Activated CD4-positive, CD25-positive, alpha-beta regulatory T cell treated with anti-CD3 and anti-CD28 coated beads, Interleukin-2, amount 50 U/mL, for 24 hours (primary cell): Measurements from ENCODE around the gene UBAP2.

Source experiments
- ATAC-seq, 2 donors: fragments of 150-1000 bp; cut with Tn5 transposase; one replicate each; pipeline ENCODE4 v1.10.0; 2021; ENCODE audit warnings: mild to moderate bottlenecking in 1 of 2, moderate library complexity in 1 of 2

UBAP2 gene

GRCh38 chr9:34048727-34049629, at the start of gene UBAP2:
TSS of gene UBAP2 (minus strand) at chr9:34048887. CDS start at chr9:34017148, 31,739 bp downstream.
- ATAC-seq = peak; percentile 87 to 88

- no peak for ATAC-seq
Observed at GRCh38 chr9:34098307-34098706, 49.6 kb upstream of the UBAP2 start.

- ATAC-seq = no peak
Observed at GRCh38 chr9:34097865-34098264, 49.2 kb upstream of the UBAP2 start.

- ATAC-seq = no peak
Observed at GRCh38 chr9:34096751-34097150, 48.1 kb upstream of the UBAP2 start.

- ATAC-seq = no peak
Observed at GRCh38 chr9:34093578-34093977, 44.9 kb upstream of the UBAP2 start.

GRCh38 chr9:34089311-34089710, 40.6 kb upstream of the UBAP2 start:
- no peak for ATAC-seq

- no peak for ATAC-seq
Observed at GRCh38 chr9:34087370-34087769, 38.7 kb upstream of the UBAP2 start.

- no peak for ATAC-seq
Observed at GRCh38 chr9:34086864-34087263, 38.2 kb upstream of the UBAP2 start.

- ATAC-seq = peak; percentile 71 to 75
Observed at GRCh38 chr9:34085581-34086500, 37.2 kb upstream of the UBAP2 start.

GRCh38 chr9:34084562-34084961, 35.9 kb upstream of the UBAP2 start:
- ATAC-seq = no peak

- peak; percentile 21 to 53 for ATAC-seq
Observed at GRCh38 chr9:34079181-34079580, 30.5 kb upstream of the UBAP2 start.

- ATAC-seq = no peak
Observed at GRCh38 chr9:34072868-34073590, 24.3 kb upstream of the UBAP2 start.

- no peak for ATAC-seq
Observed at GRCh38 chr9:34072410-34072809, 23.7 kb upstream of the UBAP2 start.

- ATAC-seq = no peak
Observed at GRCh38 chr9:34070606-34071324, 22.1 kb upstream of the UBAP2 start.

- ATAC-seq = no peak
Observed at GRCh38 chr9:34069831-34070230, 21.1 kb upstream of the UBAP2 start.

- ATAC-seq = no peak
Observed at GRCh38 chr9:34065541-34065940, 16.9 kb upstream of the UBAP2 start.

GRCh38 chr9:34059954-34060353, 11.3 kb upstream of the UBAP2 start:
- no peak for ATAC-seq

GRCh38 chr9:34059281-34059680, 10.6 kb upstream of the UBAP2 start:
- ATAC-seq = no peak

- ATAC-seq = no peak
Observed at GRCh38 chr9:34049630-34050384, 1.1 kb upstream of the UBAP2 start.

- peak; percentile 4 to 14 for ATAC-seq
Observed at GRCh38 chr9:34047864-34048726, 592 bp downstream of the UBAP2 start.
